ENCODE measurements around the gene DNASE1L3. TPM values are rescaled to one million over a fixed set of nuclear protein-coding genes. Genes with fewer than 3 reads are reported as not detected.
"Not testable (repeated sequence)": the region's sequence is repeated elsewhere in the genome, so short reads cannot be mapped to it uniquely, and the experiment has no call there.

DNASE1L3 gene
- total and polyA plus RNA-seq, 2 of the 13 experiments (the other 11 are each of a cell fraction or from before 2014, with no cell fraction given), result 0.86 to 1.7 TPM

DNA sequence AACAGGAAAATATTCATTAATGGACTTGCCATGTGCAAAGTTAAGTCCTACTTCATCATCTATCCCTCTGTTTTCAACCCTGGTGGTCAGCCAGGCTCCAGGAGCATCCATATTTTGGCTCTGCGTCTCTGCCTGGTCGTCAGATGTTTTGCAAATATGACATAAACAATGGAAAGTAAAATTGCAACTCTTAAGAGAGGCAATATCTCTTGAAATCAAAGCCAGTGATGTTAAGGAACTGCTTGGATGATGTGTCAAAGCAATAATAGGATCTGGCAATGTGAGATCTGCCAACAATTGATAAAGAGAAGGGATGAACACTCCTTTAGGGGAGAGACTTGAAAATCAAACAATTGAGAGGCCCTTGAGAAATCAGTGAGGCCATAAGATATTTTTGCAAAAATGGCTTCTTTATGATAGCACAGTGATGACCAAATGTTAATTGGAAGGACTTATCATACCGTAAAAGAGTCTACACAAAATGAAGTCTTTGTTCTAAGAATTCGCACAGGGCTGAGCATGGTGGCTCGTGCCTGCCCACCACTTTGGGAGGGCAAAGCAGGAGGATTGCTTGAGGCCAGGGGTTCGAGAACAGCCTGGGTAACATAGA, 33.3 kb upstream of the DNASE1L3 start:
- Histone ChIP-seq H4K20me1 (ENCODE audit: insufficient read depth, low read length) (no peaks in the 10 kb centered on the region), H3K4me2 (ENCODE audit: low read depth, low read length) (no peak overlapping the region), H3K4me1 (ENCODE audit: insufficient read depth, low read length) (peaks cover 52% of the 10 kb centered on the region), H3K9me3 (ENCODE audit: low read length) (no peaks in the 10 kb centered on the region), H2AFZ (ENCODE audit: low read length) (no peak overlapping the region), H3K27me3 (ENCODE audit: control insufficient read depth in 1 of 2, insufficient read depth in 2 of 2, low read length in 2 of 2) (no peaks in the 10 kb centered on the region), H3K79me2 (ENCODE audit: insufficient read depth, low read length) (no peaks in the 10 kb centered on the region), H3K27ac (ENCODE audit: extremely low read length, insufficient read depth, low read length) (no peak overlapping the region), H3K36me3 (replicated peaks in 1 of 2; ENCODE audit: control insufficient read depth in 1 of 2, insufficient read depth in 2 of 2, low read length in 2 of 2) (no peaks in the 10 kb centered on the region), H3K9ac (ENCODE audit: insufficient read depth, low read depth, low read length) (no peak overlapping the region), H3K4me3 (replicated peaks in 1 of 3; ENCODE audit: insufficient read depth in 1 of 3, low read depth in 2 of 3, low read length in 3 of 3) (no peak overlapping the region)
- DNase-seq (ENCODE audit: low spot score), result no peak
- intact Hi-C loops (cut with micrococcal nuclease; ENCODE audit: unreplicated experiment) (no loop called here), in situ Hi-C loops (cut with HindIII; ENCODE audit: extremely low pct_ligation_motif_present, low pct_unique_long_range_greater_than_20kb) (no loop called here)
- ChIA-PET CTCF (ENCODE audit: low intra/inter-chr PET ratio, low total read pairs) (no interaction called here), POLR2A (no interaction called here)
- no peak for FAIRE-seq
- WGBS (ENCODE audit: low lambda C conversion rate), result 97% methylated on average over 6 of the region's 6 CpGs
- TF ChIP-seq HHEX (CRISPR knock-in tag; IDR thresholded peaks at IDR 0.05) (no peak), ZNF569 (CRISPR knock-in tag; IDR thresholded peaks at IDR 0.05; ENCODE audit: borderline replicate concordance) (no peak), SMC3 (IDR thresholded peaks at IDR 0.05; ENCODE audit: low read length) (no peak), ZNF563 (CRISPR knock-in tag; IDR thresholded peaks at IDR 0.05) (no peak), NFIC (IDR thresholded peaks at IDR 0.05; ENCODE audit: low read length) (no peak), ZNF773 (CRISPR knock-in tag; IDR thresholded peaks at IDR 0.05; ENCODE audit: borderline replicate concordance) (no peak), TBP (CRISPR knock-in tag; IDR thresholded peaks at IDR 0.05) (no peak), ZMYM4 (CRISPR knock-in tag; IDR thresholded peaks at IDR 0.05) (no peak), ZFP36L1 (CRISPR knock-in tag; IDR thresholded peaks at IDR 0.05) (no peak), ZNF496 (CRISPR knock-in tag; IDR thresholded peaks at IDR 0.05; ENCODE audit: insufficient replicate concordance) (no peak), TBX2 (CRISPR knock-in tag; IDR thresholded peaks at IDR 0.05; ENCODE audit: borderline replicate concordance) (no peak), KDM1A (CRISPR knock-in tag; IDR thresholded peaks at IDR 0.05) (no peak), KLF6 (CRISPR knock-in tag; IDR thresholded peaks at IDR 0.05) (no peak), MAZ (IDR thresholded peaks at IDR 0.05; ENCODE audit: borderline replicate concordance, low read depth, low read length) (no peak), MAZ (CRISPR knock-in tag; IDR thresholded peaks at IDR 0.05; ENCODE audit: low read depth) (no peak), ZBTB21 (CRISPR knock-in tag; IDR thresholded peaks at IDR 0.05) (no peak), THYN1 (CRISPR knock-in tag; IDR thresholded peaks at IDR 0.05; ENCODE audit: borderline replicate concordance, low read depth) (no peak)
- no peak for ATAC-seq
- no TSS peak for BruUV-seq (replicated peaks)

DNA sequence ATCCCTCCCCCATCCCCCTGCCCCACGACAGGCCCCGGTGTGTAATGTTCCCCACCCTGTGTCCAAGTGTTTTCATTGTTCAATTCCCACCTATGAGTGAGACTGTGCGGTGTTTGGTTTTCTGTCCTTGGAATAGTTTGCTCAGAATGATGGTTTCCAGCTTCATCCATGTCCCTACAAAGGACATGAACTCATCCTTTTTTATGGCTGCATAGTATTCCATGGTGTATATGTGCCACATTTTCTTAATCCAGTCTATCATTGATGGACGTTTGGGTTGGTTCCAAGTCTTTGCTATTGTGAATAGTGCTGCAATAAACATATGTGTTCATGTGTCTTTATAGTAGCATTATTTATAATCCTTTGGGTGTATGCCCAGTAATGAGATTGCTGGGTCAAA, 32.1 kb upstream of the DNASE1L3 start:
- WGBS (ENCODE audit: low lambda C conversion rate), result 81% methylated on average over 4 of the region's 4 CpGs
- DNase-seq (ENCODE audit: low spot score); BruUV-seq (replicated peaks); H3K27ac ChIP-seq (ENCODE audit: extremely low read length, insufficient read depth, low read length); H2AFZ ChIP-seq (ENCODE audit: low read length); H3K36me3 ChIP-seq (replicated peaks in 1 of 2; ENCODE audit: control insufficient read depth in 1 of 2, insufficient read depth in 2 of 2, low read length in 2 of 2); ATAC-seq; H3K4me2 ChIP-seq (ENCODE audit: low read depth, low read length); FAIRE-seq; H4K20me1 ChIP-seq (ENCODE audit: insufficient read depth, low read length); in situ Hi-C loops (cut with HindIII; ENCODE audit: extremely low pct_ligation_motif_present, low pct_unique_long_range_greater_than_20kb); H3K79me2 ChIP-seq (ENCODE audit: insufficient read depth, low read length); H3K27me3 ChIP-seq (ENCODE audit: control insufficient read depth in 1 of 2, insufficient read depth in 2 of 2, low read length in 2 of 2); POLR2A ChIA-PET; H3K9ac ChIP-seq (ENCODE audit: insufficient read depth, low read depth, low read length); H3K4me3 ChIP-seq (replicated peaks in 1 of 3; ENCODE audit: insufficient read depth in 1 of 3, low read depth in 2 of 3, low read length in 3 of 3); intact Hi-C loops (cut with micrococcal nuclease; ENCODE audit: unreplicated experiment); CTCF ChIA-PET (ENCODE audit: low intra/inter-chr PET ratio, low total read pairs); H3K9me3 ChIP-seq (ENCODE audit: low read length): not testable (repeated sequence)
- H3K4me1 ChIP-seq (ENCODE audit: insufficient read depth, low read length), result peaks cover 53% of the 10 kb centered on the region
